ENCODE measurements around the gene COPS9.

Gene COPS9

DNA sequence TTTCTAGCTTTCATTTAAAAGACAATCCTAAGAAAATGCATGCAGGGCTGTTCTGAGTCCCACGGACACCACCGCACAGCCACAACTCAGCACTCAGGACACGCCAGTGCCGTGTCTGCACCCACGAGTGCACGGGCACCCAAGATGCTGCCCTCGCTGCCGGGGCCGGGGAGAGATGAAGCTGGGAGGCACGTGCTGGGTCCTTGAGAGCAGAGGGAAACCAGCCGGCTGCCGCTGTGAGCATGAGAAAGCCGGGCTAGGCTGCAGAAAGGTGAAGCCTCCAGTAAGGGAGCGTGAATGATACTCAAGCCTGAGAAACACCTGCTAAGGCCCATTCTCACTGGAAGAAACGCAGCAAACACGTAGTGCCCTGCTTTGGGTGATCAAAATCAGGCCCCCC lies 4.8 kb downstream of the COPS9 start:
- Histone ChIP-seq H3K79me2 (ENCODE audit: insufficient read depth, low read length) (peaks cover 21% of the 10 kb centered on the region), H4K20me1 (ENCODE audit: insufficient read depth, low read length, poor library complexity, severe bottlenecking) (no peaks in the 10 kb centered on the region), H3F3A (ENCODE audit: low read depth) (no peaks in the 10 kb centered on the region)

DNA sequence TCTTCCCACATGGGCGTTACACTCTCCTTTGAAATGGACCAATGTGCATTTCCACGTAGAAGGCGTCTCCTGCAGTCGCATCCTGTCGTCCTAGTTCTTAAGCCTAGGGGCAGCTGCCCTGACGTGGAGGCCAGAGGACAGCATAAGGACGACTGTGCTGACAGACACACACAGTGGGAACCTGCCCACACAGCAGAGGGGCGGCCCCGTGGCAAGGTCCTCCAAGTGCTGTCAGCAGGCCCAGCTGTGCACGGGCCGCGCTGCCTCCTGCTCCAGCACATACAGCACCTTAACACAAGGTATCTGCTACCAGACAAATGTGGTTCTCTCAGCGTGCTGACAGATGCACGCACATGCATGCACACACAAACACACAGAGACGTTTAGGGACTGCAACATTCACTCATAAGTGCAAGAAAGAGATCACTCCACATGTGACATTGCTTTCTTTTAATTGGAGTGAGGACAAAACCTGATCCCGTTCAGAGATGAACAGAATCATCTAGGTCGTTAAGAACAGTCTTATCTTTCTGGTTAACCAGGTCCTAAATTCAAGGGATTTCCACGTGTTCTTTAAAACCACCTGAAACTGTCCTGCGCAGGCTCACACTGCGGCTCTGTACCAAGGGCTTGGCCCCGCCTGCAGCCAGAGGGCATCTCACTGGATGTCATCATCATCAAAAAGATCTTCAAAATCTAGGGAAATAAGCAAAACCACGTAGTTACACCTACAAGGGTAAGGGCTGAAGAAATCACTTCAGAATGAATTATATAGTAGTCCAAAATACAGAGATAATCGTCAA lies 5.5 kb downstream of the COPS9 start:
- Histone ChIP-seq H3K9ac (ENCODE audit: low read depth, low read length, poor library complexity, severe bottlenecking) (no peak overlapping the region), H4K20me1 (ENCODE audit: insufficient read depth, low read length, poor library complexity, severe bottlenecking) (no peaks in the 10 kb centered on the region), H3F3A (ENCODE audit: low read depth) (no peaks in the 10 kb centered on the region), H3K9me3 (ENCODE audit: insufficient read depth, low read depth, low read length) (no peaks in the 10 kb centered on the region), H3K4me3 (ENCODE audit: low read length, poor library complexity, severe bottlenecking) (no peak overlapping the region), H3K27me3 (ENCODE audit: insufficient read depth, low read length, poor library complexity, severe bottlenecking) (no peaks in the 10 kb centered on the region), H3K79me2 (ENCODE audit: insufficient read depth, low read length) (peaks cover 16% of the 10 kb centered on the region), H3K36me3 (ENCODE audit: insufficient read depth, low read length) (peaks cover 46% of the 10 kb centered on the region; the same call in 1 of the 2 replicates), H3K4me2 (ENCODE audit: low read depth, low read length, poor library complexity, severe bottlenecking) (no peak overlapping the region), H3K9me2 (replicated peaks; ENCODE audit: low read depth, low read length) (no peaks in the 10 kb centered on the region), H3K4me1 (ENCODE audit: insufficient read depth, low read length, poor library complexity, severe bottlenecking) (peaks cover 14% of the 10 kb centered on the region), H2AFZ (ENCODE audit: low read length) (no peak overlapping the region)
- TF ChIP-seq, protein P1, sequence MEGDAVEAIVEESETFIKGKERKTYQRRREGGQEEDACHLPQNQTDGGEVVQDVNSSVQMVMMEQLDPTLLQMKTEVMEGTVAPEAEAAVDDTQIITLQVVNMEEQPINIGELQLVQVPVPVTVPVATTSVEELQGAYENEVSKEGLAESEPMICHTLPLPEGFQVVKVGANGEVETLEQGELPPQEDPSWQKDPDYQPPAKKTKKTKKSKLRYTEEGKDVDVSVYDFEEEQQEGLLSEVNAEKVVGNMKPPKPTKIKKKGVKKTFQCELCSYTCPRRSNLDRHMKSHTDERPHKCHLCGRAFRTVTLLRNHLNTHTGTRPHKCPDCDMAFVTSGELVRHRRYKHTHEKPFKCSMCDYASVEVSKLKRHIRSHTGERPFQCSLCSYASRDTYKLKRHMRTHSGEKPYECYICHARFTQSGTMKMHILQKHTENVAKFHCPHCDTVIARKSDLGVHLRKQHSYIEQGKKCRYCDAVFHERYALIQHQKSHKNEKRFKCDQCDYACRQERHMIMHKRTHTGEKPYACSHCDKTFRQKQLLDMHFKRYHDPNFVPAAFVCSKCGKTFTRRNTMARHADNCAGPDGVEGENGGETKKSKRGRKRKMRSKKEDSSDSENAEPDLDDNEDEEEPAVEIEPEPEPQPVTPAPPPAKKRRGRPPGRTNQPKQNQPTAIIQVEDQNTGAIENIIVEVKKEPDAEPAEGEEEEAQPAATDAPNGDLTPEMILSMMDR (conservative IDR thresholded peaks at IDR 0.05; ENCODE audit: low read length) = no peak
- no peak for TF ChIP-seq EZH2phosphoT487 (IDR thresholded peaks at IDR 0.05; ENCODE audit: borderline replicate concordance)

More for the DNA sequence above, 4.8 kb downstream of the COPS9 start:
- peaks cover 46% of the 10 kb centered on the region; the same call in 1 of the 2 replicates for H3K36me3 ChIP-seq (ENCODE audit: insufficient read depth, low read length)
- H3K27me3 ChIP-seq (ENCODE audit: insufficient read depth, low read length, poor library complexity, severe bottlenecking) = no peaks in the 10 kb centered on the region
- H3K4me1 ChIP-seq (ENCODE audit: insufficient read depth, low read length, poor library complexity, severe bottlenecking) = peaks cover 14% of the 10 kb centered on the region
- no peak overlapping the region for H3K9ac ChIP-seq (ENCODE audit: low read depth, low read length, poor library complexity, severe bottlenecking)
- H3K4me2 ChIP-seq (ENCODE audit: low read depth, low read length, poor library complexity, severe bottlenecking) = no peak overlapping the region
- no peak overlapping the region for H2AFZ ChIP-seq (ENCODE audit: low read length)
- TF ChIP-seq EZH2phosphoT487 (IDR thresholded peaks at IDR 0.05; ENCODE audit: borderline replicate concordance) = no peak
- TF ChIP-seq, protein P1 (conservative IDR thresholded peaks at IDR 0.05; ENCODE audit: low read length) = no peak
- no peaks in the 10 kb centered on the region for H3K9me2 ChIP-seq (replicated peaks; ENCODE audit: low read depth, low read length)
- H3K9me3 ChIP-seq (ENCODE audit: insufficient read depth, low read depth, low read length) = no peaks in the 10 kb centered on the region
- no peak overlapping the region for H3K4me3 ChIP-seq (ENCODE audit: low read length, poor library complexity, severe bottlenecking)

DNA sequence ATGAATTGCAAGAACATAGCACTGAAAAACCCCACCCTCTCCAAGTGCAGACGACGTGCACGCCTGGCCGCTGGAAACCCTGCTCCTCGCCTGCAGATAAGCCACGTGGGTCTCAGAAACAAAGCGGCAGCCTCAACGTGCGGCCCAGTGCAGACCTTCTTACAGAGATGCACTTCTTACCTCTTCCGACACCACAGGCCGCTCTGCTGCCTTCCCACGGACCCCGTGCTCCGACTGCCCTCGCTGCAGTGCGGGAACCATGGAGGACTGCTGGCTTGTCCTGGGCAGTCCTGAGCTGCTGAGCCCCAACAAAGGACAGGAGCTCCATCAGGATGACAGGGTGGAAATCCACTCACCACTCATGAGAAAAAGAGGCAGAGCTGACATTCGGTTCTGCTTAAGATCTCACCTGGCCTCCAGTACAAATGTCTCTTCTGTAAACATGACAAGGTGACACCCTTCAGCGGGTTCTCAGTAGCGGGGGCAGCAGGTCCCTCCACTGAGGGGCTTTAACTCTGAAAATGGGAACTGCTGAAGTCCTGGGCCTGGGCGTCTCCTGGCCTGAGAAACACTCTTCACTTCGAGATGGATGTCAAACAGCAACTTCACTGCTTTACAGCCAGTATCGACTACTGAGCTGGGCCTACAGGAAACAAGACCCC lies 6.2 kb downstream of the COPS9 start:
- TF ChIP-seq, protein P1 (conservative IDR thresholded peaks at IDR 0.05; ENCODE audit: low read length) = no peak
- no peak for TF ChIP-seq EZH2phosphoT487 (IDR thresholded peaks at IDR 0.05; ENCODE audit: borderline replicate concordance)
- Histone ChIP-seq H3K9me3 (ENCODE audit: insufficient read depth, low read depth, low read length) (no peaks in the 10 kb centered on the region), H2AFZ (ENCODE audit: low read length) (no peak overlapping the region), H3K36me3 (ENCODE audit: insufficient read depth, low read length) (peaks cover 46% of the 10 kb centered on the region; the same call in 1 of the 2 replicates), H3K4me1 (ENCODE audit: insufficient read depth, low read length, poor library complexity, severe bottlenecking) (peaks cover 7% of the 10 kb centered on the region), H3K4me3 (ENCODE audit: low read length, poor library complexity, severe bottlenecking) (no peak overlapping the region), H3K9me2 (replicated peaks; ENCODE audit: low read depth, low read length) (no peaks in the 10 kb centered on the region), H3K27me3 (ENCODE audit: insufficient read depth, low read length, poor library complexity, severe bottlenecking) (no peaks in the 10 kb centered on the region), H3K9ac (ENCODE audit: low read depth, low read length, poor library complexity, severe bottlenecking) (no peak overlapping the region), H3F3A (ENCODE audit: low read depth) (no peaks in the 10 kb centered on the region), H3K4me2 (ENCODE audit: low read depth, low read length, poor library complexity, severe bottlenecking) (no peak overlapping the region), H4K20me1 (ENCODE audit: insufficient read depth, low read length, poor library complexity, severe bottlenecking) (no peaks in the 10 kb centered on the region), H3K79me2 (ENCODE audit: insufficient read depth, low read length) (peaks cover 9% of the 10 kb centered on the region)
